HG03039 (cell line): Measurements from ENCODE around the gene ZNF385A.

ENCODE experiments used
- ATAC-seq: cut with Tn5 transposase; IDR thresholded peaks from one replicate; pipeline ENCODE4 v1.9.1; 2021; ENCODE audit warnings: mild to moderate bottlenecking, moderate library complexity; ENCODE audit not compliant: unreplicated experiment

The ZNF385A gene

DNA sequence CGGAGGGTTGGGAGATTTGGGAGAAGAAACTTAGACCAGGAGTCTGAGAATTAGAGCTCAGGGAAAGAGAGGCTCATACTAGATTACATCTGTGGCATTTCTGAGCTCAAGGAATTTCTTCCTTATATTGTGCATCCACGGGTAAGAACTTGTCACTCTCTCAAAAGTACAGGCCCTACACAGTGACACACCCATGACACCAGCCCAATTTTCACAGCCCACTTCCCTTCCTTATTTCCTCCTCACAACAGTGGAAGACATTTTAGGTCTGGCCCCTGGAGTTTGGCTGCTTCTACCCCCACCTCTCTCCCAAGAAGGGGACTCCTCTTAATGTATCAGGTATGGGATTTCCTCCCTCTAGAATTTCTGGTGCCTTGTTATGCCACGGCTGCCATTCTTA, 9.2 kb upstream of the ZNF385A start:
- no peak for ATAC-seq

GRCh38 chr12:54393207-54393609, 8.7 kb upstream of the ZNF385A start:
- ATAC-seq: no peak

DNA sequence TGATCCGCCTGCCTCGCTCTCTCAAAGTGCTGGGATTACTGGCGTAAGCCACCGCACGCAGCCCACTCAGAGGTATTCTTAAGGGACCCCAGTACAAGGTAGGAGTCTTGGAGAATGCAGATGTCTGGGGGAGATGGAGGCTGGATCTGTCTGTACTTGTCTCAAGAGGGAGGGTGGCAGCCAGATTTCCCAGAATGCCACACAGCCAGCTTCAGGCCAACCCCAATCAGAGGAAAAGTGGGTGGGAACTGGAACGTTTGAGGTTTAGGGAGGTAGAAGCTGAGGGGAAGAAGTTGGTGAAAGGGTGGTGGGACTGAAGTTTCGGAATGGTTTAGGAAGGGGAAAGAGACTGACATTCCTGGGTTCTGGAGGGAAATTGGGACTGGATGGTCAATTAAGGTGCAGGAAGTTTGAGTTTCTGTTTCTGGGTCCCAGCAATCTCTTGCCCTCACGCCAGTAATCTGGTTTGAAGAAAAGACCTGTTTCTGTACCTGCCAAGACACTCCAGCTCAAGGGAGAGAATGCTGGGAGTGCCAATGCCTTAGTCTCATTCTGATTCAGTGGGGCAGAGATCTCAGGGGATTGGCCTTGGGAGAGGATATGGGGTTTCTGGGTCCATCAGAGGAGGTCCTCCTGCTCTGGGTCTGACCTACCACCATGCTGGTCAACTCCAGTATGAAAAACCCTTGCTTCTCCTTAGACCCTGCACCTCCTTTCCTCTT, 8.1 kb upstream of the ZNF385A start:
- ATAC-seq: no peak

DNA sequence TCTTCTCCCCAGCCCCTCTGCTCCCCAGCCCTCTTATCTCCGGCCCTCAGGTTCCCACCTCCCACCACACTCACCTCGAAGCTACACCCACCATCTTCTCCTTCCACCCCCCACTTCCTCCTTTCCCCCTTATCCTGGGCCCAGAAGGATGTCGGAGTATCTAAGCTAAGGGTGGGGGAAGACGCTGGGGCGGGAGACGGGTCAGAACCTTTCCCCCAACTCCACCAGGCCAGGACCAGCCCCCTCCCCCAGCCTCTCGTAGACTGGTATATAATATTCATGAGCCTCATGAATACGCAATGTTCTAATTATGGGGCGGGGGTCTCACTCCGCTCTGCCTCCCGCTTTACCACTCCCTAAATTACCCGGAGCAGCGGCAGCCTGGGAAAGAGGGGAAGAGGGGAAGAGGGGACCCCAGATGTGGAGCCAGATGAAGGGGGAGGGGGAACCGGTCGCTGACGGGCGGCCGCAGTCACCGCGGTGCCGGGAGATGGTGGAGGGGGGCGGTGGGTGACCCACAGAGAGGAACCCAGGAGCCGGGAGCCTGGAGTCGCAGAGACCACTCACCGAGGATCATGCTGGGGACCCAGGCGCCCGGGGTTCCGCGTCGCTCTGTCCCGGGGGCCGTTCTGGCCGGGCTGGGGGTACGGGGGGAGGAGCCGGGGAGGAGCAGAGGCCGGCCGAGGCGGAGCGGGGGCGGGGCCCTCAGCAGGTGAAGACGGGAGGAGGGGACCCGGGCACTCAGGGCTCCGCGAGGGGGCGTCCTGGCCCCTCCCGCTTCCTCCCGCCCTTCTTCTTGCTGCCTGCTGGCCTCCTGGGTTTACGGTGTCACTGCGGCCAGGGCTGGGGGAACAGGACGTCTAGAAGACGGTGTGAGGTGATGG, 6.4 kb upstream of the ZNF385A start:
- ATAC-seq: peak; percentile 45

- ATAC-seq: no peak
These were observed 5.7 kb upstream of the ZNF385A start for GRCh38 chr12:54390176-54390667.

- ATAC-seq: no peak
These were observed 5.2 kb upstream of the ZNF385A start for GRCh38 chr12:54389607-54390175.

- ATAC-seq: no peak
These were observed 4.6 kb upstream of the ZNF385A start for GRCh38 chr12:54389134-54389508.

- ATAC-seq: no peak
These were observed 4.0 kb upstream of the ZNF385A start for GRCh38 chr12:54388237-54389133.

- no peak for ATAC-seq
These were observed 2.6 kb upstream of the ZNF385A start for GRCh38 chr12:54387114-54387467.

DNA sequence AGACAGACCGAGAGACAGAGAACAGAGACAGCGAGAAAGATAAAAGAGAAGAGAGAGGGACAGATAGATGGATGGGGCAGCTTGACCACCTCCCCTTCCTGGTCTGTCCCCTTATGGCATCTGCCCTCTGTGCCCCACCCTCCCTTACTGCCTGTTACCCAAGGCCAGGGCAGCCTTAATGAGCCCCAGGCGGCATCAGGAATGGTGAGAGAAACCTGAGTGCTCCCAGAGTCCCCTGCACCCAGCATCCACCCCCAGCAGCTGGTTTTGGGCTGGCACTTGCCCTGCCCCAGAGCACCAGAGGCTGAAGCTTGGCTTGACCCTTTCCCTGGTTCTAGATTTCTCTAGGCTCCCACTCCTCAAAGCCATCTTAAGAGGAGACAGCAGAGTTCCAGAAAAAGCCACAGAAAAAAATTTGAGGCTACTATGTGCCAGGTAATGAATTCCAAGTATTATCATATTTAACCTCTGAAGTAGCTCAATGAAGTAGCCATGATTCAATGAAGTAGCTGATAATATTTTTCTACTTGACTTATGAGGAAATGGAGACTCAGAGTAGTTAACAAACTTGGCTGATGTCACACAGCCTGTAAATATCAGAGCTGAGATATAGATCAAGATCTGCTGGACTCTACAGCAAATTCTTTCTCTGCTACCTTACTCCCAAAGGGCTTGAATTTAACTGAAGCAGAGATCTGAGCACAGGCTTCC, 2.0 kb upstream of the ZNF385A start:
- ATAC-seq: no peak

DNA sequence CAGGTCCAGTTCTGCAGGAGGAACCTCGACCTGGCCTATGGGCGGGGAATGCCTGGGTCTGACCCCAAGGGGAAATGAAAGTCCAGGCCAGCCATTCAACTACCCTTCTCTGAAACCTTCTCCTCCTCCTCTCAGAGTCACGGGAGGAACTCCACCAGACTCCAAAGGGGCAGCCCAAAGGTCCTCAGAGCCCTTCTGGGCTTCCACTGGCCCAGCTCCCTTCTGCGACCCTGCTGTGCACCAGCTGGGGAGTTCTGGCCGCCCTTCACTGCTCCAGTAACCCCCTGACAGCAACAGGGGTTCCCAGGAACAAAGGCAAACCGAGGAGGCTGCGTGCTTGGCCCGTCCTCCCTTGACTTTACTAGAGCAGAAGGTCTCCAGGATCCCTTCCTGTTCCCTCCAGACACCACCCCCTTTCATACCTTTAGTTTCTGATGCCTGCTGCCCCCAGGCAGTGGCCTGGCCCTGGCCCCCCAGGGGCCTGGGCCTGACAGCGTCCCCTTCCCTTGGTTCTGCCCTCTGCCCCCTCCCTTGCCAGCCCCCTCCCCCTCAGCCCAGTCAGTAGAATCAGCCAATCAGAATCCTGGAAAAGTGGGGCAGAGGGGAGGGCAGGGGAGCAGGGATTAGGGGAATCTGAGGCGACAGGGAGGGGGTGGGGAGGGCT, 850 bp upstream of the ZNF385A start:
- ATAC-seq: peak; percentile 51

- no peak for ATAC-seq
These were observed 1.4 kb downstream of the ZNF385A start for GRCh38 chr12:54383041-54383609.

GRCh38 chr12:54381136-54381535, 3.4 kb downstream of the ZNF385A start:
- ATAC-seq: no peak

GRCh38 chr12:54379398-54380201, 4.9 kb downstream of the ZNF385A start:
- ATAC-seq: peak; percentile 78

DNA sequence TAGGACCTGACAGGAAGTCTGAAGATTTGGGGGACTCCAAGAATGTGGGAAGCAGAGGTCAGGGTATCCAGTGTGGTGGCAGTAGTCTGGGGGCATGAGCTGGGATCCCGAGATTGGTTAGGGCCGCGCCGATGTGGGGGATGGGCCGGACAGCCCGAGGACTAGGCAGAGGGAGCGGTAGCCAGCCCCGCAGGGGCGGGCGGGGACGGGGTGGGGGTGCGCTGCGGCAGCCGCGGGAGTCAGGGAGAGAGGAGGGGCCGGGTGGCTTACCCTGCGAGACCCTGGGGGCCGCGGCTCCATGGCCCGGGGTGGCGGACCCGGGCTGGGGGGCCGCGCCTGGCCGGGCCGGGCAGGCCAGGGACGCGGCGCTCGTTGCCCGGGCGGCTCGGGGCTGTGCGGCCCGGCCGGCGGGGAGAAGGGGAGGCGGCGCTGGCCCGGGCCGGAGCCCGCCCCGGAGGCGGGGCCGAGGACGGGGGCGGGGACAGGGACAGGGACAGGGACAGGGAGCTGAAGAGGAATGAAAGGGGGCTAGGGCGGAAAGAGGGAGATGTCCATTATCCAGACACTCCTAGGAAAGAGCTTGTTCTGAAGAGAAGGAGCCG, 5.6 kb downstream of the ZNF385A start:
- ATAC-seq: no peak

GRCh38 chr12:54377797-54378515, 6.6 kb downstream of the ZNF385A start:
- no peak for ATAC-seq

- no peak for ATAC-seq
These were observed 7.5 kb downstream of the ZNF385A start for GRCh38 chr12:54377007-54377406.
